Skeletal muscle tissue (tissue), 4 donors: Measurements from ENCODE around the gene TACO1. TPM values are rescaled to one million over a fixed set of nuclear protein-coding genes. Genes with fewer than 3 reads are reported as not detected.

Source experiments
- H3K27ac ChIP-seq: one replicate; pipeline ENCODE4 v1.7.0; 2013; ENCODE audit warnings: mild to moderate bottlenecking, low read depth, low read length, inconsistent platforms
- H3K27me3 ChIP-seq, 3 donors: one replicate each; pipeline ENCODE4 v1.7.0; 2013; ENCODE audit warnings: low read length in 3 of 3; ENCODE audit not compliant: control insufficient read depth in 3 of 3, insufficient read depth in 3 of 3
- H3K36me3 ChIP-seq, 3 donors: one replicate each; pipeline ENCODE4 v1.7.0; 2013; ENCODE audit warnings: low read length in 3 of 3; ENCODE audit not compliant: control insufficient read depth in 3 of 3, insufficient read depth in 3 of 3
- H3K4me1 ChIP-seq, 3 donors: one replicate each; pipeline ENCODE4 v1.7.0; 2013; ENCODE audit warnings: low read length in 3 of 3, mild to moderate bottlenecking in 3 of 3; ENCODE audit not compliant: control insufficient read depth in 3 of 3, insufficient read depth in 3 of 3
- H3K4me3 ChIP-seq, 3 donors: one replicate each; pipeline ENCODE4 v1.7.0; 2013; ENCODE audit warnings: low read length in 3 of 3
- H3K9ac ChIP-seq, 3 donors: one replicate each; pipeline ENCODE4 v1.7.0; 2013; ENCODE audit warnings: low read length in 3 of 3, mild to moderate bottlenecking in 3 of 3, moderate library complexity in 2 of 3, low read depth in 1 of 3
- H3K9me3 ChIP-seq, 3 donors: one replicate each; pipeline ENCODE4 v1.7.0; 2013; ENCODE audit warnings: low read length in 3 of 3; ENCODE audit not compliant: control insufficient read depth in 3 of 3
- total RNA-seq: library from RNA; depleted of rRNA; stranded (reverse); fragments of >200 nt; gene quantifications from one replicate; pipeline ENCODE4 v1.2.3, GENCODE V29; 2014
- donor health status: Osteomylitis.

Gene TACO1
- total RNA-seq, 1 donor from 2014 or later, result 14.6 TPM

DNA sequence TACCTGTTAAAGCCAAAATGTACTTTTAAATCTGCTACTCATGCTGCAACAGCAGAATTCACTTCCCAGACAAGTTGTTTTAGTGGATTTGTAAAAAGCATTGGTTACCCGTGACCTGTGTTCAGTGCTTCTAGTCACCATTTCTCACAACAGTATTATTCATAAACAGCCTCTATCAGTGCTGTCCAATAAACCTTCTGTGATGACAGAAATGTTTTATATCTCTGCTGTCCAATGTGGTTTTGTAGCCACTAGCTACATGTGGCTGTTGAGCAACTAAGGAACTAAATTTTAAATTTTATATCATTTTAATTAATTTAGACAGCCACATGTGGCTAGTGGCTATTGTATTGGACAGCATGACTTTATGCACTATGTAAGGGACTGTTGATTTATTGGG lies 34.1 kb downstream of the TACO1 start:
- H3K27ac ChIP-seq, result peak overlapping the region; percentile 32
- peaks cover 23 to 53% (median 26%) of the 10 kb centered on the region in 3 donors for H3K4me1 ChIP-seq
- peaks cover 4 to 34% (median 22%) of the 10 kb centered on the region in 3 donors for H3K36me3 ChIP-seq
- H3K27me3 ChIP-seq, result no peaks in the 10 kb centered on the region
- no peak overlapping the region for H3K4me3 ChIP-seq
- no peak overlapping the region for H3K9ac ChIP-seq
- H3K9me3 ChIP-seq, result no peaks in the 10 kb centered on the region

DNA sequence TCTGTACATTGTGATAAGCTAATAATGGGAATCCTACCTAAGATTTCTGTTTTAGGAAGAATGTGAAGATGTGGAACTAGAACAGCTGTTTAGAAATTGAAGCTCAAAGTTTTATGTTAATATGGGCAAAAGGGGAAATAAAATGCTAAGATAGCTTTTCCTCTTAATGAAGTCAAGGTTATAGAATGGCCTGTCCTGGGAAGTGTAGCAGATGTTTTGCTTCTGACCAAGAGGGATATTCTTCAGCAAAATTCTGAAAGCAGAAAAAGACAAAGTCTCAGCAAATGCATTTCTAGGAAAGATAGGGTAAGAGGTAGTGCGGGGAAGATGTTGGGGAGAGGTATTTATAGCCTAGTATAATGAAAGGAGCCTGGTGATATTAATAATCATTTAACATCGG lies 34.6 kb downstream of the TACO1 start:
- no peak overlapping the region for H3K9ac ChIP-seq
- H3K27me3 ChIP-seq, result no peaks in the 10 kb centered on the region
- no peak overlapping the region for H3K4me3 ChIP-seq
- peaks cover 4 to 34% (median 22%) of the 10 kb centered on the region in 3 donors for H3K36me3 ChIP-seq
- peaks cover 22 to 50% (median 26%) of the 10 kb centered on the region in 3 donors for H3K4me1 ChIP-seq
- no peaks in the 10 kb centered on the region for H3K9me3 ChIP-seq
- no peak overlapping the region for H3K27ac ChIP-seq

DNA sequence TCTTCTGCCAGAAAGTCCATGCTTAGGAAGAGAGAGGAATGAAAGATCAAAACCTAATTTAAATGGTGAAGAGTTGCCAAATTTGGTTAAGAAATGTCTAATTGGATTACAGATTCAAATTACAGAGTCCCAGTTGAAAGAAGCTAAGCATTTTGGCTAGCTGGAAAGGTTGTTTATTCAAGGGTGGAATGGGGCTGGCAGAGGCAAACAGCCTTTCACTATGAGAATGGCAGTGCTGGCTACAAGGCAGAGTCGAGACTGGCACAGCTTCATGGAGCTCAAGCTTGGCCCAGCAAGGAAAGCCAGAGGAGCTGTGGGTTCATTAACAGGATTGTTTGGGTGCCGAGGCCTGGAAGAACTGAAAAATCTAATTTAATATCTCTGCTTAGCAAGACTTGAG lies 35.1 kb downstream of the TACO1 start:
- H3K4me1 ChIP-seq, result peaks cover 22 to 48% (median 26%) of the 10 kb centered on the region in 3 donors
- H3K27ac ChIP-seq, result no peak overlapping the region
- H3K9ac ChIP-seq, result peak overlapping the region in 1 of 3 donors; percentile 40

DNA sequence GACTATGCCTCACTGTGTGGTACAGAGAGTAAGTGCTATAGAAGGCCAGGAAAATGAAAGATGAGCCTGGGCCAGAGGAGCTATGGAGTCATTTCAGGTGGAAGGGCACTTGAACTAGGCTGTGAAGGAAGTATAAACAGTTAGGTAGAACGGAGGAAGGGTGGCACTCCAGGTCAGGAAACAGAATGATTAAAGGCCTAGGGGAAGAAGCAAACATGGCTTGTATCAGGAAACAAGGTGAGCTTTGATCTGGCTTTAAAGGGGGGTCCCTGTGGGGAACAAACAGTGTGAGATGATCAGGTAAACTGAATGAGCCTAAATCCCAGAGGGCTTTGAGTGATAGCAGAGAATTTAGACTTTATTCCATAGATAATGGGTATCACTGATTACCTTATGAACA lies 38.4 kb downstream of the TACO1 start:
- peaks cover 20 to 39% (median 23%) of the 10 kb centered on the region in 3 donors for H3K4me1 ChIP-seq
- no peak overlapping the region for H3K9ac ChIP-seq

More for the DNA sequence above, 35.1 kb downstream of the TACO1 start:
- Histone ChIP-seq H3K27me3 (no peaks in the 10 kb centered on the region), H3K36me3 (peaks cover 4 to 34% (median 22%) of the 10 kb centered on the region in 3 donors), H3K9me3 (no peaks in the 10 kb centered on the region), H3K4me3 (no peak overlapping the region)

DNA sequence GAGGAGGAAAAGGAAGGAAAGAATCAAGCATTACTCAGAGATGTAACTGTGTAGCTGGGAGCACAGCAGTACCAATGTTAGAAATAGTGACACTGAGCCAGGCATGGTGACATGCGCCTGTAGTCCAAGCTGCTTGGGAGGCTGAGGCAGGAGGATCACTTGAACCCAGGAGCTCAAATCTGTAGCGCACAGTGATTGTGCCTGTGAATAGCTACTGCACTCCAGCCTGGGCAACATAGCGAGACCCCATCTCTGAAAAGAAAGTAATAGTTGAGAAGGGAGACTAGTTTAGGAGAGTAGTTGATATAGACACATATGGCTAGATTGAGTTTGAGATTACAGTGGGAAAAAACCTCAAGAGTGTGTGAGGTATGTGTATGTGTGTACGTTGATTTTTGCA lies 39.3 kb downstream of the TACO1 start:
- Histone ChIP-seq H3K4me1 (peaks cover 14 to 34% (median 17%) of the 10 kb centered on the region in 3 donors), H3K9ac (no peak overlapping the region), H3K4me3 (no peak overlapping the region), H3K36me3 (peaks cover 4 to 21% (median 8%) of the 10 kb centered on the region in 3 donors), H3K27ac (no peak overlapping the region), H3K9me3 (no peaks in the 10 kb centered on the region), H3K27me3 (no peaks in the 10 kb centered on the region)

More for the DNA sequence above, 38.4 kb downstream of the TACO1 start:
- Histone ChIP-seq H3K36me3 (peaks cover 4 to 27% (median 8%) of the 10 kb centered on the region in 3 donors), H3K9me3 (no peaks in the 10 kb centered on the region), H3K4me3 (no peak overlapping the region), H3K27ac (no peak overlapping the region), H3K27me3 (no peaks in the 10 kb centered on the region)

DNA sequence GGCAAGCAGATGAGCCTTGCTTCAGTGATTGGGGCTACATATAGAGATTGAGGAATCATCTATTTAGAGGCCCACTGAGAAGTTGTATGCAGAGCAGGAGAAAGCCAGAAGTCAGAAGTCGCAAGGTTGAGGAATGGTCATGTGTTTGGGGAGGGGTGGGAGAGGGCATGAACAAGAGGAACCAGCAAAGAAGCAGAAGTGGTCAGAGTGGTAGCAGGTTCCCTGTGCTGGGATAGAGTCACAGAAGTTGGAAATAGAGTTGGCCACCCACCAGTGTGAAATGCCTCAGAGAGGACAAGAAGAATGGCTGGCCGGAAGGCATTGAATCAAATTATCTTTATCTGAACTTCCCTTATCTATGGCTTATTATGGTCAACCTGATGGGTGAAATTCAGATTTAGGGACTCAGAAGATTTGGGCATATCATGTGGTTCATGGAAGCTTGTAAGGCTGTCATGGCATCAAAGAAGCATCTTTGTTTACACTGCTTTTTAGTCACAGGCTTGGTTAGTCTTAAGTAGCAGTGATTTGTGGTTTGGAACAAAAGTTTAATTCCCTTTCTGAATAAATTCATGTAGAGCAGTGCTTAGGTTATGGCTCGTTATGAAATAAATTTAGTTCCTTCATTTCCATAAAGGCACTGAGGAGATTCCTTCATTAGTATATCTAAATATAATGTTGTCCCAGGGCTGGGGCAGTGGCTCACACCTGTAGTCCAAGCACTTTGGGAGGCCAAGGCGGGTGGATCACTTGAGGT lies 41.2 kb downstream of the TACO1 start:
- H3K4me3 ChIP-seq, result no peak overlapping the region

DNA sequence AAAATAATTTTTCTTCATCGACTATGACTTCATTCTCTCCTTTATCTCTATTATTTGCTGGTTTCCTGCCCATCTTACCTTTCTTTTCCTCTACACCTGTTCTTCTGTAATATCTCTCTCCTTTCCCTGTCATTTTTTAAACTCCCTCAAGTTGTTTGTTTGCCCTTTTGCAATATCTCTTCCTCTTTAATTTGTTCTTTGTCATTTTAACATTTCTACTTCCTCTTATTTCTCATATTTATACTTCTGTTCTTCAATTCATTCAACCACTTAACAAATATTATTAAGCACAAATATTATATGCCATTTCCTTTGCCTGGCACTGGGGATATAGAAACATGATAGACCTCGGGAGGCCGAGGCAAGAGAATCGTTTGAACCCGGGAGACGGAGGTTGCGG lies 44.2 kb downstream of the TACO1 start:
- no peak overlapping the region for H3K9ac ChIP-seq
- H3K9me3 ChIP-seq, result no peaks in the 10 kb centered on the region
- H3K4me1 ChIP-seq, result peaks cover 19 to 36% (median 30%) of the 10 kb centered on the region in 3 donors
- H3K27ac ChIP-seq, result no peak overlapping the region
- peaks cover 4 to 16% (median 7%) of the 10 kb centered on the region in 3 donors for H3K36me3 ChIP-seq
- H3K4me3 ChIP-seq, result no peak overlapping the region
- H3K27me3 ChIP-seq, result no peaks in the 10 kb centered on the region

More for the DNA sequence above, 41.2 kb downstream of the TACO1 start:
- peaks cover under 1 to 20% (median 8%) of the 10 kb centered on the region in 3 donors for H3K36me3 ChIP-seq
- H3K27me3 ChIP-seq, result no peaks in the 10 kb centered on the region
- peaks cover 16 to 34% (median 23%) of the 10 kb centered on the region in 3 donors for H3K4me1 ChIP-seq
- H3K9me3 ChIP-seq, result no peaks in the 10 kb centered on the region
- no peak overlapping the region for H3K27ac ChIP-seq
- no peak overlapping the region for H3K9ac ChIP-seq

DNA sequence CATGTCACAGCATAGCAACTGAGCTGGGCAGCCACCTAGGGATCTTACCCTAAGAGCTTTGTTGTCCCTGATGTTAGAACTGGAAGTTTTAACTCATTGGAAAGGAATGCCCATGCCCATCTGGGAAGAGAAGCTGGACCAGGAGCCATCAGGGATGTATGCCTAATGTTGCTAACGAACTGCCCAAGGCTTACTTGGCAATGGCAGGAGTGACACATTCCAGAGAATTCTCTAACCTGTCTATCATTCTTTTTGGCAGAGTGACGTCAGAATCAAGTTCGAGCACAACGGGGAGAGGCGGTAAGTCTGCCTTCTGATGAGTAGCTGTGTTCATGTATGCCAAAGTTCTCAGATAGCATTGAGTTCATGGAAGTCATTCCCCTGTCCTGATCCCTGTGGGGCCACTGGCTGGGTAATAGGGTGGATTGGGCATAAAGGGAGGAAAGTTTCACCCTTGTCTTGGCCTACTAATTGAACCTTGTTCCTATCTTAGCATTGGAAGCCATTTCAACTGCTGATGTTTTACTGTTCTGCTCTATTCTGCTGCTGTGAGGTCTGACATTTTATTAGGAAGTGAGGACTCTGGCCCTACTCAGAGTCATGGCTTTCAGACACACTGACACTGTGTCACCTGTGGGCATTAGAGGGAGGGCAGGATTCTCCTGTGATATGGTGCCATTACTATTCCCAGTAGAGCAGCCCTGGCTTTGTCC lies 45.2 kb downstream of the TACO1 start:
- Histone ChIP-seq H3K9me3 (no peaks in the 10 kb centered on the region), H3K36me3 (peaks cover 4 to 16% (median 7%) of the 10 kb centered on the region in 3 donors), H3K4me3 (no peak overlapping the region), H3K27ac (peak overlapping the region; percentile 13), H3K4me1 (peaks cover 19 to 36% (median 30%) of the 10 kb centered on the region in 3 donors), H3K27me3 (no peaks in the 10 kb centered on the region), H3K9ac (no peak overlapping the region)

DNA sequence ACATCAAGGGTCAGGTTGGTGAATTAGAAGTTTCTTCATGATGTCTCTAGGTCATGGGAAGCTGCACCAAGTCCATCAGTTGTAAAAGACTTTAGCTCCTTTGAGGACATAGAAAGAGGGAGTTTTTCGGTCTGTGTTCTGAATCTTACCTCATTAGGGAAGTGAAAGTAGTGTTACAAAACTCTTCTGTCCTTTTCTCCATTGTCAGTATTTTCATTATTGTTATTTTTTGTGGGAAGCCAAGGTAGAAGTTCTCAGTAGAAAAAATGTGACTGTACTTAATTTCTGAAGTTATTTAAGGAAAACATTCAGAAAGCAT lies 45.8 kb downstream of the TACO1 start:
- no peaks in the 10 kb centered on the region for H3K9me3 ChIP-seq
- no peaks in the 10 kb centered on the region for H3K27me3 ChIP-seq
- no peak overlapping the region for H3K4me3 ChIP-seq
- peaks cover 19 to 33% (median 29%) of the 10 kb centered on the region in 3 donors for H3K4me1 ChIP-seq
- no peak overlapping the region for H3K9ac ChIP-seq
- H3K27ac ChIP-seq, result peak overlapping the region; percentile 13
- peaks cover 4 to 18% (median 7%) of the 10 kb centered on the region in 3 donors for H3K36me3 ChIP-seq
